ENCODE data around the gene PRRC2B.
"Not testable (repeated sequence)": the region's sequence is repeated elsewhere in the genome, so short reads cannot be mapped to it uniquely, and the experiment has no call there.

PRRC2B gene

GRCh38 chr9:131387394-131387793 lies 6.5 kb upstream of the PRRC2B start:
- DNase-seq: no peak

- no peak for DNase-seq
Observed at GRCh38 chr9:131391020-131391419, 2.9 kb upstream of the PRRC2B start.

- no peak for DNase-seq
Observed at GRCh38 chr9:131391504-131391903, 2.4 kb upstream of the PRRC2B start.

- DNase-seq: peak; percentile 51
Observed at GRCh38 chr9:131394464-131395156, 724 bp downstream of the PRRC2B start.

- DNase-seq: peak; percentile 68
Observed at GRCh38 chr9:131395157-131396098, 1.5 kb downstream of the PRRC2B start.

- DNase-seq: not testable (repeated sequence)
Observed at GRCh38 chr9:131396099-131396479, 2.2 kb downstream of the PRRC2B start.

GRCh38 chr9:131396626-131397025 lies 2.7 kb downstream of the PRRC2B start:
- DNase-seq: no peak

GRCh38 chr9:131397100-131397790 lies 3.4 kb downstream of the PRRC2B start:
- no peak for DNase-seq

- peak; percentile 38 for DNase-seq
Observed at GRCh38 chr9:131398204-131398603, 4.3 kb downstream of the PRRC2B start.

- no peak for DNase-seq
Observed at GRCh38 chr9:131399972-131400371, 6.1 kb downstream of the PRRC2B start.

GRCh38 chr9:131400627-131401026 lies 6.7 kb downstream of the PRRC2B start:
- DNase-seq: no peak

GRCh38 chr9:131402073-131402472 lies 8.2 kb downstream of the PRRC2B start:
- DNase-seq: no peak

GRCh38 chr9:131402738-131403492 lies 9.0 kb downstream of the PRRC2B start:
- no peak for DNase-seq

- DNase-seq: no peak
Observed at GRCh38 chr9:131403493-131403773, 9.5 kb downstream of the PRRC2B start.

- DNase-seq: no peak
Observed at GRCh38 chr9:131404581-131404980, 10.7 kb downstream of the PRRC2B start.

GRCh38 chr9:131404987-131405386 lies 11.1 kb downstream of the PRRC2B start:
- no peak for DNase-seq

GRCh38 chr9:131405428-131405827 lies 11.5 kb downstream of the PRRC2B start:
- DNase-seq: no peak

GRCh38 chr9:131405858-131406537 lies 12.1 kb downstream of the PRRC2B start:
- DNase-seq: no peak

GRCh38 chr9:131406563-131407436 lies 12.9 kb downstream of the PRRC2B start:
- no peak for DNase-seq

- DNase-seq: peak; percentile 41
Observed at GRCh38 chr9:131407717-131408195, 13.9 kb downstream of the PRRC2B start.

- DNase-seq: no peak
Observed at GRCh38 chr9:131409458-131409992, 15.6 kb downstream of the PRRC2B start.

Measured in activated CD8-positive, alpha-beta memory T cell treated with anti-CD3 and anti-CD28 coated beads, Interleukin-2, amount 50 U/mL, for 4 hours (primary cell).